ENCODE data around the gene ZNF628.
A peak's percentile ranks its signal among the peaks of the same experiment; 100 is the strongest.

ZNF628 gene

GRCh38 chr19:55466241-55466614, 10.2 kb upstream of the ZNF628 start:
- DNase-seq, result no peak

DNA sequence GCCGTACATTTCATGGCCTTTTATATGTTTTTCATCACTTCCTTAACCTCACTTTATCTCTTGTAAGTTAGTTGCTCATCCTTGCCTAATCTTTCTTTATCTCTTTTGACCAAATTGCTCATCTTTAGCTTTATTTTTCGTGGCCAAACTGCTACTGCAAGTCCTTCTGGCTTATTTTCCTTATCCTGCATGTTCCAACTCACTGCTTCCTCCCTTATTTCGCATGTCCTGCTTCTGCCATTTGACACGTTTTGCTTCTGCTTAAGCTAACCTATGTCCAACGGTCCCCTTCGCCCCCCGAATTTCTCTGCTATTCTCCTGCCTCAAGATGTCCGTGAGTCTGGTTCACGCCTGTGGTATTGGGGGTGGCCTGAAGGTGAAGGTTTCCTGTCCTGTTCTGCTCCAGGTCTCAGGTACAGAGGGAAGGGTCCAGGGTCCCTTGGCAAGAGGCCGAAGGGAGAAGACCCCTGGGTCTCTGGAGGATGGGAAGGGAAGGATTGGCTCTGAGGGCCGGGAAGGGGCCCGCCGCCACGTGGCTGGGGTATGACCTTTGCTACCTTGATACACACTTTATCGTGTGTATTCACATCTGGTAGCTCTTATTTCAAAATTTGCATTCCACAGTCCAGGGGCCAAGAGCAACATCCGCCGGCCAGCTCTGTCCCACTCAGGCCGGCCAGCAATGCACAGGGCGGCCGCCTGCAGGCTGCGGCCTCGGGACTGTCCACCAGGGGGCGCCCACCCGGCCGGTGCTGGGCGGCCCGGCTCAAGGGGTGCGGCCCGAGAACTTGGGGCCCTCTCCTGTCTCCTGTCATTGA, 9.0 kb upstream of the ZNF628 start:
- DNase-seq, result peak; percentile 35

GRCh38 chr19:55468054-55468393, 8.4 kb upstream of the ZNF628 start:
- no peak for DNase-seq

- DNase-seq, result no peak
These were observed 5.2 kb upstream of the ZNF628 start for GRCh38 chr19:55471266-55471665.

DNA sequence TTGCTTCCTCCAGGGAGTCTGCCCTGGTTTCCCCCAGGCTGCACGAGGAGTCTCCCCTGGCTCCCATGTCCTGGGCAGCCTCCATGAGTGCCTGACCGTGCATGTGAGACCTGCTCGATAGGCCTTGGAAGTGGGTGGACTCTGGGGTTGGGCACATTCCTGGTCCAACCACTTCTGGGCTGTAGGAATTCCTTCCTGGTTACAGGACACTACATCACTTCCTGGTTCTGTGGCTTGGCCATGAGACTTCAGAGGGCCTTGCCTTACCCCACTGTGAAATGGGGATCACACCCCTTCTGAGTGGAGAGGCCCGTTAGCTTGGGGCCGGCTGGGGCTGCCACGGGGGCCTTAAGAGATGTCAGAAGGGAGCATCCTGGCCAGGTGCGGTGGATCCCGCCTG, 4.0 kb upstream of the ZNF628 start:
- no peak for DNase-seq

DNA sequence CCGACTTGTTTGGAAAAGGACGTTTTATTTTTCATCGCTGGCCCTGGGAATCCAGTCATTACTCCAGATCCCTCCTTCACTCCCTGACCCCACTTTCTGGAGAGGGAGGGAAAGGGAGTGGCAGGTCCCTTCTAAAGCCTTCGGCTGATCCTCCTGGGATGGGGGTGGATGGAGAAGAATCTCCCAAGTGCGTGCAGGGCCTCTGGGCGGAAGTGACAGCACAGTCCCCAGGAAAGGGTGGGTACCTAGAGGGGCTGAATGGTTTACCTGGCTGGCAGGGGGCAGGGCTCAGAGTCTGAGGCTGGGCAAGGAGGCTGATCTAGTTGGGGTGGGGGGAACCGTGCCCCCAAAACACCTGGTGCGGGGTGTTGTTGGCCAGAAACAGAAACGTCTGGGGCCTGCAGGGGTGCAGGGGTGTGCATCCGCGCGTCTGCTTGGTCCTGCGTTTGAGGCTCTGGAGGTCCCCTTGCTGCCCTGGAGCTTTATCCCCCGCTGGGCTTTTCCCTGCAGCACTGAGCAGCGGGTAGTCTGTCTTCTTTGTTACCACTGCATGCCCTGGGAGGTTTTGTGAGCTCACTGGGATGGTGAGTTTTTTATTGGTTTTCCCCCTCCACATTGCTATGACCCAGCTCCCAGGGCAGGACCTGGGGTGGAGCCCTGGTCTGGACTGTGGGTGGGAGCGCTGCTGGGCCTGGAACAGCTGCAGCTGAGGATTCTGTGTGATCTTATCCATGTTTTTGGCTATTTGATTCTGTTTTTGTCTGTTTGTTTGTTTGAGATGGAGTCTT, 3.0 kb upstream of the ZNF628 start:
- DNase-seq, result no peak

GRCh38 chr19:55474269-55475265, 1.9 kb upstream of the ZNF628 start:
- no peak for DNase-seq

DNA sequence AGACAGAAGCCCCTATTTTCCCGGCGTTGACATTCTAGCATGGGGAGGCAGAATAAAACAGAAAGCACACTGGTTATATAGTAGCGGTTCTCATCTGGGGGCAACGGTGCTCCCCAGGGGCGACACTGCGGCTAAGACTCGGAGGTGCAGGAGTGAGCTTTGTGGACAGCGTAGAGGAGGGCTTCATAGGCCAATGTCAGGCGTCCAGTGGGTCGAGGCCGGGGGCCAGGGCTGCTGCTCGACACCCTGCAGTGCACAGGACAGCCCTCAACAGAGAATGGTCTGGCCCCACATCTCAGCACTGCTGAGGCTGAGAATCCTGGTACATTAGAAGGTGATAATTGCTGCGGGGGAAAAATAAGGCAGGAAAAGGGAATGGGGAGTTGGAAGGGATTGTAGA, 1.5 kb downstream of the ZNF628 start:
- no peak for DNase-seq

GRCh38 chr19:55478364-55478763, 1.9 kb downstream of the ZNF628 start:
- no peak for DNase-seq

DNA sequence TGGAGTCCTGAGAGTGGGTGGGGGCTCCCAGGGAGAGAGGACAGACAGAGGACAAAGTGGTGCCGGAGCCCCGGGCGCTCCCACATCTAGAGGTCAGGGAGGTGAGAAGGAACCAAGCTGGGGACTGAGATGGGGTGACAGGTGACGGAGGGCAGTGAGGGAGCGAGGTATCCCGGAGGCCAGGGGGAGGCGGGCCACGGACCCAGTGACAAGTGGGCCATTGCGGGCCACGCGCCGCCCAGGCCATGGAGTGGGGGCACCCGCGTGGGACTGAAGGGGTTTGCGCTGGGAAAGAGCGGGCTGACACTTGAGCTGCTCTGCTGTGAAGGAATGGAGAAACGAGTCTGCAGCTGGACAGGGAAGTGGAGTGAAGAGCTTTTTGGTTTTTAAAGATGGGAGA, 2.6 kb downstream of the ZNF628 start:
- DNase-seq, result no peak

- DNase-seq, result no peak
These were observed 3.2 kb downstream of the ZNF628 start for GRCh38 chr19:55479451-55480230.

- DNase-seq, result no peak
These were observed 4.9 kb downstream of the ZNF628 start for GRCh38 chr19:55481148-55481793.

DNA sequence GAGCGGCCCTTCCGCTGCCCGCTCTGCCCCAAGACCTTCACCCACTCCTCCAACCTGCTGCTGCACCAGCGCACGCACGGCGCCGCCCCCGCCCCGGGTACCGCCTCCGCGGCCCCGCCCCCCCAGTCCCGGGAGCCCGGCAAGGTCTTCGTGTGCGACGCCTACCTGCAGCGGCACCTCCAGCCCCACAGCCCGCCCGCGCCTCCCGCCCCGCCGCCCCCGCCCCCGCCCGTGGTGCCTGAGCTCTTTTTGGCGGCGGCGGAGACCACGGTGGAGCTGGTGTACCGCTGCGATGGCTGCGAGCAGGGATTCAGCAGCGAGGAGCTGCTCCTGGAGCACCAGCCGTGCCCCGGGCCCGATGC, 5.4 kb downstream of the ZNF628 start:
- DNase-seq, result no peak

DNA sequence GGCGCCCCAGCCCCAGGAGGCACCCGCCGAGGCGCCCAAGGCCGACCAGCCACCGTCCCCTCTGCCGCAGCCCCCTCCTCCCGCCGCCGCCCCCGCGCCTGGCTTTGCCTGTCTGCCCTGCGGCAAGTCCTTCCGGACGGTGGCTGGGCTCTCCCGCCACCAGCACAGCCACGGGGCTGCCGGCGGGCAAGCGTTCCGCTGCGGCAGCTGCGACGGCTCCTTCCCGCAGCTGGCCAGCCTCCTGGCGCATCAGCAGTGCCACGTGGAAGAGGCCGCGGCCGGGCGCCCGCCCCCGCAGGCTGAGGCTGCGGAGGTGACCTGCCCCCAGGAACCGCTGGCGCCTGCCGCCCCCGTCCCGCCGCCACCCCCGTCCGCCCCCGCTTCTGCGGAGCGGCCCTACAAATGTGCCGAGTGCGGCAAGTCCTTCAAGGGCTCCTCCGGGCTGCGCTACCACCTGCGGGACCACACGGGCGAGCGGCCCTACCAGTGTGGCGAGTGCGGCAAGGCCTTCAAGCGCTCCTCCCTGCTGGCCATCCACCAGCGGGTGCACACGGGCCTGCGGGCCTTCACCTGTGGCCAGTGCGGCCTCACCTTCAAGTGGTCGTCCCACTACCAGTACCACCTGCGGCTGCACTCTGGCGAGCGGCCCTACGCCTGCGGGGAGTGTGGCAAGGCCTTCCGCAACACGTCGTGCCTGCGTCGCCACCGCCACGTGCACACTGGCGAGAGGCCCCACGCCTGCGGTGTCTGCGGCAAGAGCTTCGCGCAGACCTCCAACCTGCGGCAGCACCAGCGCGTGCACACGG, 5.9 kb downstream of the ZNF628 start:
- no peak for DNase-seq

- DNase-seq, result no peak
These were observed 6.7 kb downstream of the ZNF628 start for GRCh38 chr19:55482967-55483705.

DNA sequence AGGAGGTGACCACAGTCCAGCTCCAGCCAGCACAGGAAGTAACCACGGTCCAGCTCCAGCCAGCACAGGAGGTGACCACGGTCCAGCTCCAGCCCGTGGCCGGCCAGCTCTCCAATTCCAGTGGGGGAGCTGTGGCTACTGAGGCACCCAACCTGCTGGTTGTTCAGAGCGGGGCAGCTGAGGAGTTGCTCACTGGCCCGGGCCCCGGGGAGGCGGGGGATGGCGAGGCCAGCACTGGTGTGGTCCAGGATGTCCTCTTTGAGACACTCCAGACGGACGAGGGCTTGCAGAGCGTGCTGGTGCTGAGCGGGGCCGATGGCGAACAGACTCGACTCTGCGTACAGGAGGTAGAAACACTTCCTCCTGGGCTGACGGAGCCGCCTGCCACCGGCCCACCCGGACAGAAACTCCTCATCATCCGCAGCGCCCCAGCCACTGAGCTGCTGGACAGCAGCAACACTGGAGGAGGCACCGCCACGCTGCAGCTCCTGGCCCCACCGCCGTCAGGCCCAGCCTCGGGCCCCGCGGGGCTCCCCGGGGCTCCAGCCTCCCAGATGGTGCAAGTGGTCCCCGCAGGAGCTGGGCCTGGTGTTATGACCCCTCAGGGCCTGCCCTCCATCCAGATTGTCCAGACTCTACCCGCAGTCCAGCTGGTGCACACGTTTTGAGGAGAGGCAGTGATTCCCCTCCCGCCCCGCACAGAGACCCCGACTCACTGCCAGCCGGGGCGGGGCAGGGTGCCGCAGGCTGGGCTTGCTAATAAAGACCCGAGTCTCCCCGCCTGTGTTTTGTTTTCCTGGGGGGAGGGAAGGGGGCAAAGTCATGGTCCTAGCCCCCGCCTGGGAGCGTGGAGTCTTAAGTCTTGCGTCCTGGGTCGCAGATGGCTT, 7.5 kb downstream of the ZNF628 start:
- no peak for DNase-seq

GRCh38 chr19:55484593-55485438, 8.4 kb downstream of the ZNF628 start, which contains the start of gene NAT14:
NAT14 (plus strand) TSS chr19:55485188; CDS start chr19:55485709, 521 bp downstream.
- peak; percentile 23 for DNase-seq

- DNase-seq, result no peak
These were observed 9.1 kb downstream of the ZNF628 start for GRCh38 chr19:55485439-55486011.
